Measurements from ENCODE around the gene POLR3E. TPM values are rescaled to one million over a fixed set of nuclear protein-coding genes. Genes with fewer than 3 reads are reported as not detected.

Gene POLR3E
- total RNA-seq, 1 experiment from 2014 or later, result 70.8 TPM

DNA sequence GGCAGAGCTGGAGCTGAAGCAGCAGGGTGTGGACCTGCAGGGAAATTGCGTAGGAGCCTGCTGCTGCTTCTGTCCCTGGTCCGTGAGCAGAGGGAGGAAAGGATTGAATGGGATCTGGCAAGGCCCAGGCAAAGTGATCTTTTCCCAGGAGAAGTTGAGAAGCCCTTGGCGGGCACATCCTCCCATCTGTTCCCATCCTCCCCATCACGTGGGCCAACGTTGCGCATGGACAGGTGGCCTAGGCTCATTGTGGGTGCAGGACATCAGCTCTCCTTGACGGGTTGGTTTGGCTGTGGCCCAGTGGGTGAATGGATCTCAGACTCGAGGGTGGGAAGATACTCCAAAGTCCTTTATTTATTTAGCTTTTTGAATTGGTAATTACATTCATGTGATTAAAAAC is 29.4 kb upstream of the POLR3E start:
- BruUV-seq (replicated peaks), result no TSS peak
- Mint-ChIP-seq H3K27me3 (ENCODE audit: insufficient read depth, unreplicated experiment) (no peaks in the 10 kb centered on the region), H3K27ac (ENCODE audit: unreplicated experiment) (no peak overlapping the region), H3K4me1 (ENCODE audit: low read depth, unreplicated experiment) (no peaks in the 10 kb centered on the region), H3K4me3 (ENCODE audit: unreplicated experiment) (no peak overlapping the region), H3K9me3 (ENCODE audit: unreplicated experiment) (no peaks in the 10 kb centered on the region), H3K36me3 (ENCODE audit: insufficient read depth, unreplicated experiment) (peaks cover 20% of the 10 kb centered on the region)
- TF ChIP-seq, protein P1, sequence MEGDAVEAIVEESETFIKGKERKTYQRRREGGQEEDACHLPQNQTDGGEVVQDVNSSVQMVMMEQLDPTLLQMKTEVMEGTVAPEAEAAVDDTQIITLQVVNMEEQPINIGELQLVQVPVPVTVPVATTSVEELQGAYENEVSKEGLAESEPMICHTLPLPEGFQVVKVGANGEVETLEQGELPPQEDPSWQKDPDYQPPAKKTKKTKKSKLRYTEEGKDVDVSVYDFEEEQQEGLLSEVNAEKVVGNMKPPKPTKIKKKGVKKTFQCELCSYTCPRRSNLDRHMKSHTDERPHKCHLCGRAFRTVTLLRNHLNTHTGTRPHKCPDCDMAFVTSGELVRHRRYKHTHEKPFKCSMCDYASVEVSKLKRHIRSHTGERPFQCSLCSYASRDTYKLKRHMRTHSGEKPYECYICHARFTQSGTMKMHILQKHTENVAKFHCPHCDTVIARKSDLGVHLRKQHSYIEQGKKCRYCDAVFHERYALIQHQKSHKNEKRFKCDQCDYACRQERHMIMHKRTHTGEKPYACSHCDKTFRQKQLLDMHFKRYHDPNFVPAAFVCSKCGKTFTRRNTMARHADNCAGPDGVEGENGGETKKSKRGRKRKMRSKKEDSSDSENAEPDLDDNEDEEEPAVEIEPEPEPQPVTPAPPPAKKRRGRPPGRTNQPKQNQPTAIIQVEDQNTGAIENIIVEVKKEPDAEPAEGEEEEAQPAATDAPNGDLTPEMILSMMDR (IDR thresholded peaks at IDR 0.05; ENCODE audit: insufficient read depth in 1 of 2, low read depth in 1 of 2, low read length in 1 of 2, severe bottlenecking in 1 of 2, unreplicated experiment in 1 of 2), result no peak
- Histone ChIP-seq H3K9me3 (no peaks in the 10 kb centered on the region), H3K4me3 (ENCODE audit: low read depth, low read length) (no peak overlapping the region), H3K4me1 (no peaks in the 10 kb centered on the region), H3K27me3 (replicated peaks; ENCODE audit: control insufficient read depth, insufficient read depth, low read length) (no peaks in the 10 kb centered on the region), H3K36me3 (ENCODE audit: control insufficient read depth, insufficient read depth, low read length) (no peaks in the 10 kb centered on the region)
- POLR2A ChIA-PET, result no interaction called here
- CTCF ChIA-PET, result no interaction called here
- intact Hi-C loops (cut with micrococcal nuclease; ENCODE audit: unreplicated experiment), result no loop called here
- no peak for DNase-seq

DNA sequence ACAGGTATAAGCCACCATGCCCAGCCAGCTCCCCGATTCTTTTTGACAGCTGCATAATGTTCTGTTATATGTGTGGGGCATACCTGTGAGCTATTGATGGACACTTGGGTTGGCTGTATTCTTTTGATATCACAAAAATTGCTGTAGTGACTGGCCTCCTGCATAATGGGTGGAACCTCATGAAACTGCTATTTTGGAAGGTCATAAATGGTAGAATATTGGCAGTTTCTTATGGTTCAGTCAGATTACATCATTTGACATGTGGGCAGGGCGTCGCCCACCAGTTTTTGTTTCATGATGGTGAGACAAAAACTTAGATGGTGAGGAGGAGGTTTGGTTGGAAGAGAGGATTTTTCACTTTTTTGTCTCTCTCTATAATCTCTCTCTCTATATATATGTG is 26.7 kb upstream of the POLR3E start:
- Histone ChIP-seq H3K9me3 (no peaks in the 10 kb centered on the region), H3K27me3 (replicated peaks; ENCODE audit: control insufficient read depth, insufficient read depth, low read length) (no peaks in the 10 kb centered on the region), H3K4me3 (ENCODE audit: low read depth, low read length) (no peak overlapping the region), H3K36me3 (ENCODE audit: control insufficient read depth, insufficient read depth, low read length) (no peaks in the 10 kb centered on the region), H3K4me1 (no peaks in the 10 kb centered on the region)
- Mint-ChIP-seq H3K4me1 (ENCODE audit: low read depth, unreplicated experiment) (no peaks in the 10 kb centered on the region), H3K9me3 (ENCODE audit: unreplicated experiment) (no peaks in the 10 kb centered on the region), H3K27me3 (ENCODE audit: insufficient read depth, unreplicated experiment) (no peaks in the 10 kb centered on the region), H3K27ac (ENCODE audit: unreplicated experiment) (no peak overlapping the region), H3K4me3 (ENCODE audit: unreplicated experiment) (no peak overlapping the region), H3K36me3 (ENCODE audit: insufficient read depth, unreplicated experiment) (peaks cover 14% of the 10 kb centered on the region)
- DNase-seq, result no peak
- TF ChIP-seq, protein P1 (IDR thresholded peaks at IDR 0.05; ENCODE audit: insufficient read depth in 1 of 2, low read depth in 1 of 2, low read length in 1 of 2, severe bottlenecking in 1 of 2, unreplicated experiment in 1 of 2), result no peak
- ChIA-PET CTCF (no interaction called here), POLR2A (no interaction called here)
- BruUV-seq (replicated peaks), result no TSS peak
- intact Hi-C loops (cut with micrococcal nuclease; ENCODE audit: unreplicated experiment), result no loop called here

DNA sequence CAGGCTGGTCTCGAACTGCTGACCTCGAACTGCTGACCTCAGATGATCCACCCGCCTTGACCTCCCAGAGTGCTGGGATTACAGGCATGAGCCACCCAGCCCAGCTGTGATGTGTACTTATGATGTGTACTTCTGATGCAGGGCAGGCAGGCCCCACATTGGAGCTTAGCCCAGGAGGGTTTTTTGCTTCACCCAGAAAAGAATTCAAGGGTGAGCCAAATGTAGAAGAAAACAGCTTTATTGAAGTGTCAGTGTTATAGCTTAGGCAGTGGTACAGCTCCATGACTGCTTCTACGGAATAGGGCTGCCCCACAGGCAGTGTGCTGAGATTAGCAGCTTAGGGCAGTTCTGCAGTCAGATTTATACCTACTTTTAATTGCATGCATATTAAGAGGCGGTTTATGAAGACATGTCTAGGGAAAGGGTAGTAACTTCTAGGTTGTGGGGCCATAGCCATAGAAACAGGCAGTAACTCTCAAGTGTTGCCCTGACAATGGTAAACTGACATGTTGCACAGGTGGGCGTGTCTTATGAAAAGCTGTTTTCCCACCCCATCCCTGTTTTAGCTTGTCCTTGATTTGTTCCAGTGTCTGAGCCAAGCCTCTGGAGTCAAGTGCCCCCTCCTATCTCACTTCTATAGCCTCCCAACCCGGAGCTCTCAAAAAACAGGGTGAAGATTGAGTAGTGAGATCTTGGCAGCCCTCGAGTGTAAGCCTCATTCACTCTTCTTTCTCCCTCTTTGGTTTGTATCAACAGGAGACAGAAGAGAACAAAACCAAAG is 24.1 kb upstream of the POLR3E start:
- no peaks in the 10 kb centered on the region; the same call in 1 of the 2 replicates for H3K36me3 ChIP-seq (ENCODE audit: control insufficient read depth, insufficient read depth, low read length)
- Mint-ChIP-seq H3K27ac (ENCODE audit: unreplicated experiment) (no peak overlapping the region), H3K36me3 (ENCODE audit: insufficient read depth, unreplicated experiment) (peaks cover 14% of the 10 kb centered on the region), H3K4me1 (ENCODE audit: low read depth, unreplicated experiment) (no peaks in the 10 kb centered on the region), H3K4me3 (ENCODE audit: unreplicated experiment) (no peak overlapping the region), H3K27me3 (ENCODE audit: insufficient read depth, unreplicated experiment) (no peaks in the 10 kb centered on the region), H3K9me3 (ENCODE audit: unreplicated experiment) (no peaks in the 10 kb centered on the region)
- no peaks in the 10 kb centered on the region for H3K4me1 ChIP-seq
- no peak overlapping the region for H3K4me3 ChIP-seq (ENCODE audit: low read depth, low read length)
- no peak for DNase-seq
- H3K9me3 ChIP-seq, result no peaks in the 10 kb centered on the region
- no TSS peak for BruUV-seq (replicated peaks)
- H3K27me3 ChIP-seq (replicated peaks; ENCODE audit: control insufficient read depth, insufficient read depth, low read length), result no peaks in the 10 kb centered on the region
- CTCF ChIA-PET, result no interaction called here
- TF ChIP-seq, protein P1 (IDR thresholded peaks at IDR 0.05; ENCODE audit: insufficient read depth in 1 of 2, low read depth in 1 of 2, low read length in 1 of 2, severe bottlenecking in 1 of 2, unreplicated experiment in 1 of 2), result no peak
- intact Hi-C loops (cut with micrococcal nuclease; ENCODE audit: unreplicated experiment), result no loop called here
- POLR2A ChIA-PET, result no interaction called here
